Measurements from ENCODE around the gene SOX1. TPM values are rescaled to one million over a fixed set of nuclear protein-coding genes. Genes with fewer than 3 reads are reported as not detected.

The SOX1 gene
- total and polyA plus RNA-seq, 2 experiments from 2014 or later, result not detected

GRCh38 chr13:112111239-112111857 lies 44.4 kb downstream of the SOX1 start:
- Histone ChIP-seq H3K36me3 (no peaks in the 10 kb centered on the region), H3K4me3 (no peak overlapping the region), H3K27ac (no peak overlapping the region), H3K9me3 (ENCODE audit: low read depth) (no peaks in the 10 kb centered on the region), H3K27me3 (peaks cover 99% of the 10 kb centered on the region), H3K4me1 (ENCODE audit: low read depth) (no peaks in the 10 kb centered on the region)
- TF ChIP-seq, protein P1, sequence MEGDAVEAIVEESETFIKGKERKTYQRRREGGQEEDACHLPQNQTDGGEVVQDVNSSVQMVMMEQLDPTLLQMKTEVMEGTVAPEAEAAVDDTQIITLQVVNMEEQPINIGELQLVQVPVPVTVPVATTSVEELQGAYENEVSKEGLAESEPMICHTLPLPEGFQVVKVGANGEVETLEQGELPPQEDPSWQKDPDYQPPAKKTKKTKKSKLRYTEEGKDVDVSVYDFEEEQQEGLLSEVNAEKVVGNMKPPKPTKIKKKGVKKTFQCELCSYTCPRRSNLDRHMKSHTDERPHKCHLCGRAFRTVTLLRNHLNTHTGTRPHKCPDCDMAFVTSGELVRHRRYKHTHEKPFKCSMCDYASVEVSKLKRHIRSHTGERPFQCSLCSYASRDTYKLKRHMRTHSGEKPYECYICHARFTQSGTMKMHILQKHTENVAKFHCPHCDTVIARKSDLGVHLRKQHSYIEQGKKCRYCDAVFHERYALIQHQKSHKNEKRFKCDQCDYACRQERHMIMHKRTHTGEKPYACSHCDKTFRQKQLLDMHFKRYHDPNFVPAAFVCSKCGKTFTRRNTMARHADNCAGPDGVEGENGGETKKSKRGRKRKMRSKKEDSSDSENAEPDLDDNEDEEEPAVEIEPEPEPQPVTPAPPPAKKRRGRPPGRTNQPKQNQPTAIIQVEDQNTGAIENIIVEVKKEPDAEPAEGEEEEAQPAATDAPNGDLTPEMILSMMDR (IDR thresholded peaks at IDR 0.05; ENCODE audit: low read depth, low read length), result no peak
- no peak for DNase-seq (ENCODE audit: low read depth in 1 of 2, low spot score in 1 of 2)

DNA sequence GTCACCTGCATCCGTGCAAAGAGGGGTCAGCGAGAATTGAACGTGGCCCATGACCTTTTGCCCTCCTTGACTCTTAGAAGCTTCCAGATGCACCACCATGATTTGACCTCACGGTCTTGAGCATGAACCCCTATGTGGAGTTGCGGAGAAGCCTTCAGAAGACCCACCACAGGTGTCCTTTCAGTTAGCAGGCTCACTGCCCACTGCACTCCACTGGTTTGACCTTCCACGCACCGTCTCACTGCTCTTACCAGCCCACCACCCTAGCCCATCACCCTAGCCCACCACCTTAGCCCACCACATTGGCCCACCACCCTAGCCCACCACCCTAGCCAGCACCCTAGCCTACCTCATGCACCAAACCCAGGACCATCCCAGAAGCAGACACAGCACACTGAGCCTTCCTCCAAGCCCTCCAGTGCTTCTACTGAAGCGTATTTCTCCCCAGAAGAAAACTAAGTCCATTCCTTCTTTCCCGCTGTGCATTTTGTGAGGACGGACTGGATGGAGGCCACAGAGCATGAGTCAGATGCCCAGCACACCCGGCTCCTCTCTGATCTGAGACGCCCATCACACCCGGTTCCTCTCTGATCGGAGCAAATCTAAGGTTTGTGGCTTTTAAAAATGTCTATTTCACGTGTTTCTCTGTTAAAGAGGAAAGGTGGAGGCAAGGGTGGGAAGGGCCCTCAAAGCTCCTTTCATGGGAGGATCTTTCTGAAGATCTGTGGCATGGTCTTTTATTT lies 45.8 kb downstream of the SOX1 start:
- no peak overlapping the region for H3K27ac ChIP-seq
- no peaks in the 10 kb centered on the region for H3K9me3 ChIP-seq (ENCODE audit: low read depth)
- H3K4me3 ChIP-seq, result no peak overlapping the region
- no peaks in the 10 kb centered on the region for H3K4me1 ChIP-seq (ENCODE audit: low read depth)
- no peaks in the 10 kb centered on the region for H3K36me3 ChIP-seq
- peaks cover 94% of the 10 kb centered on the region for H3K27me3 ChIP-seq
- no peak for DNase-seq (ENCODE audit: low read depth in 1 of 2, low spot score in 1 of 2)
- TF ChIP-seq, protein P1 (IDR thresholded peaks at IDR 0.05; ENCODE audit: low read depth, low read length), result no peak

DNA sequence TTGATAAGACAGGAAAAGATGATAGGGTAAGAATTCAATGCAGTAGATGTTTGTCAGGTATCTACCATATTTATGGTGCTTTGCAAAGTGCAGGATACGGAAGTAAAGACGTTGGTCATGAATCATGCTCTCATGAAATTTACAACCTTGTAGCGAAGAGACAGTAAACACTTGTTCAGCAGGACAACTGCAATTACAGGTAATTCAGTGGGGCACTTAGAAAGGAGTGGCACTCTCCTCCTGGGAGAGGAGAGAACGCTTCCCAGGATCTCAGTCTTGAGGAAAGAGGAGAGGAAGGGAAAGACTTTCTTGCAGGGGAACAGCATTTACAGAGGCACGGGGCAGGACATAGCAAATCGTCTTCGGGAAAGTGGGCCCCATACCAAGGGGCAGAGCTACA lies 46.4 kb downstream of the SOX1 start:
- no peaks in the 10 kb centered on the region for H3K36me3 ChIP-seq
- TF ChIP-seq, protein P1 (IDR thresholded peaks at IDR 0.05; ENCODE audit: low read depth, low read length), result no peak
- DNase-seq (ENCODE audit: low read depth in 1 of 2, low spot score in 1 of 2), result no peak

DNA sequence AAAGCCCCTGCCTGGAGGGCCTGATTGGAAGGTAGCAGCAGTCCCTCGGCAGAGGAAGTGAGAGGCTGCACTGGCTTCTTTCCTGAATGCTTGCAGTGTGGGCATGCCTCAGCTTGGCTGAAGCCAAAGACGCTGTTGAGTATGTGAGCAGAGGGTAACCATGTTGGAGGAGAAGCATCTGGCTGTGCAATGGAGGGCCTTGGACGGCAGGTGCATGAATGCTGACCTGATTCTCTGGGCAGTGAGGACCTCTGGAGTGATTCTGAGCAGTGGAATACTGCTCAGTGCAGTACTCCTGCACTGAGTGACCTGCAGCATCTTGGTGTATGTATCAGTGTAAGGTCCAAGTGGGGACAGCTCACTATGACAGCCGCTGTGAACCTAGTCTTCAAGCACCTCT lies 46.9 kb downstream of the SOX1 start:
- Histone ChIP-seq H3K27ac (no peak overlapping the region), H3K4me1 (ENCODE audit: low read depth) (no peaks in the 10 kb centered on the region), H3K4me3 (no peak overlapping the region), H3K27me3 (peaks cover 89% of the 10 kb centered on the region), H3K9me3 (ENCODE audit: low read depth) (no peaks in the 10 kb centered on the region), H3K36me3 (no peaks in the 10 kb centered on the region)
- TF ChIP-seq, protein P1 (IDR thresholded peaks at IDR 0.05; ENCODE audit: low read depth, low read length), result no peak
- no peak for DNase-seq (ENCODE audit: low read depth in 1 of 2, low spot score in 1 of 2)

More for the DNA sequence above, 46.4 kb downstream of the SOX1 start:
- Histone ChIP-seq H3K27ac (no peak overlapping the region), H3K9me3 (ENCODE audit: low read depth) (no peaks in the 10 kb centered on the region), H3K4me1 (ENCODE audit: low read depth) (no peaks in the 10 kb centered on the region), H3K27me3 (peaks cover 89% of the 10 kb centered on the region), H3K4me3 (no peak overlapping the region)

GRCh38 chr13:112114391-112114790 lies 47.4 kb downstream of the SOX1 start:
- no peaks in the 10 kb centered on the region for H3K4me1 ChIP-seq (ENCODE audit: low read depth)
- no peaks in the 10 kb centered on the region for H3K9me3 ChIP-seq (ENCODE audit: low read depth)
- H3K36me3 ChIP-seq, result no peaks in the 10 kb centered on the region
- DNase-seq (ENCODE audit: low read depth in 1 of 2, low spot score in 1 of 2), result no peak
- H3K27ac ChIP-seq, result no peak overlapping the region
- TF ChIP-seq, protein P1 (IDR thresholded peaks at IDR 0.05; ENCODE audit: low read depth, low read length), result no peak
- H3K4me3 ChIP-seq, result no peak overlapping the region
- H3K27me3 ChIP-seq, result peaks cover 86% of the 10 kb centered on the region
